Stimulated activated CD8-positive, alpha-beta memory T cell treated with anti-CD3 and anti-CD28 coated beads, Interleukin-4, amount 100 ng/mL, for 1 hour (primary cell): ENCODE data around the gene NACAD.
"Not testable (repeated sequence)": the region's sequence is repeated elsewhere in the genome, so short reads cannot be mapped to it uniquely, and the experiment has no call there.

Source experiments
- DNase-seq, 2 donors: peaks; one replicate each; pipeline ENCODE4 v3.0.0-alpha.2; 2020; ENCODE audit warnings: low read depth in 2 of 2, low spot score in 1 of 2

Gene NACAD

GRCh38 chr7:45055594-45056219 lies 33.1 kb downstream of the NACAD start:
- DNase-seq, result no peak

GRCh38 chr7:45055016-45055415 lies 33.8 kb downstream of the NACAD start:
- DNase-seq, result no peak

GRCh38 chr7:45054442-45054841 lies 34.3 kb downstream of the NACAD start:
- DNase-seq, result no peak

- no peak for DNase-seq
Measured at GRCh38 chr7:45053941-45054340, 34.8 kb downstream of the NACAD start.

- no peak for DNase-seq
Measured at GRCh38 chr7:45053401-45053800, 35.4 kb downstream of the NACAD start.

- DNase-seq, result no peak
Measured at GRCh38 chr7:45052011-45052410, 36.8 kb downstream of the NACAD start.

GRCh38 chr7:45050198-45050597 lies 38.6 kb downstream of the NACAD start:
- no peak for DNase-seq

GRCh38 chr7:45048748-45049147 lies 40.0 kb downstream of the NACAD start:
- DNase-seq, result no peak

- DNase-seq, result no peak
Measured at GRCh38 chr7:45044338-45044737, 44.4 kb downstream of the NACAD start.

GRCh38 chr7:45039106-45039505 lies 49.7 kb downstream of the NACAD start:
- DNase-seq, result no peak

GRCh38 chr7:45037876-45038275 lies 50.9 kb downstream of the NACAD start:
- DNase-seq, result no peak

GRCh38 chr7:45036796-45037195 lies 52.0 kb downstream of the NACAD start:
- no peak for DNase-seq

- no peak for DNase-seq
Measured at GRCh38 chr7:45036317-45036716, 52.5 kb downstream of the NACAD start.

GRCh38 chr7:45035893-45036292 lies 52.9 kb downstream of the NACAD start:
- no peak for DNase-seq

- no peak for DNase-seq
Measured at GRCh38 chr7:45035371-45035770, 53.4 kb downstream of the NACAD start.

GRCh38 chr7:45034710-45035109 lies 54.1 kb downstream of the NACAD start:
- DNase-seq, result not testable (repeated sequence)

- no peak for DNase-seq
Measured at GRCh38 chr7:45033931-45034290, 54.9 kb downstream of the NACAD start.

GRCh38 chr7:45033261-45033930 lies 55.4 kb downstream of the NACAD start:
- no peak for DNase-seq

- no peak for DNase-seq
Measured at GRCh38 chr7:45032421-45032820, 56.3 kb downstream of the NACAD start.

GRCh38 chr7:45031829-45032228 lies 56.9 kb downstream of the NACAD start:
- no peak for DNase-seq
